ENCODE results near the gene NSUN7.

DNA sequence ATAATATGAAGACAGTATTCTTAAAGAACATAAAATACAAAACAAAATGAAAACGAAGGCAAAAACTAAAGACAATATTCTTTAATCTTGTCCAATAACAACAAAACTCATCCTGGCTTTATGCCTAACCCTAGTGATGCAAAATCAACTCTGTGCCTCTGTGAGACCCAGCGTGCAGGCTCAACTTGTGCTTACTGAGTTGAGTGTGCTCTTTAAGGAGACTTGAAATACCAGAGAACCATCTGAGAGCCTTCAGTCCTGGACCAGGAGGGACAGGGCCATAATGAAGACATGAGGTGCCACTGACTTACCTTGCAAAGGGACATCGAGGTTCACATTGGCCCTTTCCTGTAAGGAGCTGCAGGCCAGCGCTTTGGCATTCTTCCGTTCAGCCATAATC is 77.1 kb downstream of the NSUN7 start:
- TF ChIP-seq EZH2phosphoT487 (IDR thresholded peaks at IDR 0.05; ENCODE audit: borderline replicate concordance, low read length), result no peak
- TF ChIP-seq, protein P1, sequence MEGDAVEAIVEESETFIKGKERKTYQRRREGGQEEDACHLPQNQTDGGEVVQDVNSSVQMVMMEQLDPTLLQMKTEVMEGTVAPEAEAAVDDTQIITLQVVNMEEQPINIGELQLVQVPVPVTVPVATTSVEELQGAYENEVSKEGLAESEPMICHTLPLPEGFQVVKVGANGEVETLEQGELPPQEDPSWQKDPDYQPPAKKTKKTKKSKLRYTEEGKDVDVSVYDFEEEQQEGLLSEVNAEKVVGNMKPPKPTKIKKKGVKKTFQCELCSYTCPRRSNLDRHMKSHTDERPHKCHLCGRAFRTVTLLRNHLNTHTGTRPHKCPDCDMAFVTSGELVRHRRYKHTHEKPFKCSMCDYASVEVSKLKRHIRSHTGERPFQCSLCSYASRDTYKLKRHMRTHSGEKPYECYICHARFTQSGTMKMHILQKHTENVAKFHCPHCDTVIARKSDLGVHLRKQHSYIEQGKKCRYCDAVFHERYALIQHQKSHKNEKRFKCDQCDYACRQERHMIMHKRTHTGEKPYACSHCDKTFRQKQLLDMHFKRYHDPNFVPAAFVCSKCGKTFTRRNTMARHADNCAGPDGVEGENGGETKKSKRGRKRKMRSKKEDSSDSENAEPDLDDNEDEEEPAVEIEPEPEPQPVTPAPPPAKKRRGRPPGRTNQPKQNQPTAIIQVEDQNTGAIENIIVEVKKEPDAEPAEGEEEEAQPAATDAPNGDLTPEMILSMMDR (IDR thresholded peaks at IDR 0.05; ENCODE audit: low read depth, low read length, poor library complexity, severe bottlenecking), result no peak
